C4-2B (cell line): ENCODE results near the gene CLDN34.

Experiments used
- CTCF ChIP-seq: fragments of 450-650 bp; conservative IDR thresholded peaks from 2 replicates; pipeline ENCODE4 v1.5.1; 2017; ENCODE audit warnings: mild to moderate bottlenecking
- ZFX ChIP-seq: fragments of 450-650 bp; IDR thresholded peaks from 2 replicates; pipeline ENCODE4 v1.6.1; 2017

GRCh38 chrX:10016519-10017132 is 49.5 kb downstream of the CLDN34 start:
- TF ChIP-seq CTCF (no peak), ZFX (no peak)
